ENCODE measurements around the gene KNCN.

Gene KNCN

GRCh38 chr1:46551597-46552095 is at the start of gene KNCN:
TSS of gene KNCN (minus strand) at chr1:46551647. CDS start at chr1:46551215, 432 bp downstream.
- ChIA-PET CTCF (interaction anchor here (1.1 to 7.6 kb wide), 5 partner anchors 9 to 105 kb away, joined by 3 to 70 read pairs (median 6); a partner anchor contains a TSS), POLR2A (no interaction called here)
- no peak within 1 kb of the TSS for H3K4me3 ChIP-seq (ENCODE audit: low read depth, low read length)
- no peak for DNase-seq (ENCODE audit: low read depth, low spot score)
- no peak for TF ChIP-seq CTCF (IDR thresholded peaks at IDR 0.05; ENCODE audit: insufficient read depth, low read length, missing control alignments)

GRCh38 chr1:46599059-46599970 is 47.9 kb upstream of the KNCN start:
- TF ChIP-seq CTCF (IDR thresholded peaks at IDR 0.05; ENCODE audit: insufficient read depth, low read length, missing control alignments) = no peak

GRCh38 chr1:46596846-46597245 is 45.4 kb upstream of the KNCN start:
- no peak for TF ChIP-seq CTCF (IDR thresholded peaks at IDR 0.05; ENCODE audit: insufficient read depth, low read length, missing control alignments)
- no peak overlapping the region for H3K4me3 ChIP-seq (ENCODE audit: low read depth, low read length)
- CTCF ChIA-PET = interaction anchor here (1.5 to 1.6 kb wide), 2 partner anchors 50 to 128 kb away, joined by 3 to 5 read pairs; no protein-coding TSS in a partner anchor
- POLR2A ChIA-PET = no interaction called here
- DNase-seq (ENCODE audit: low read depth, low spot score) = no peak

More at GRCh38 chr1:46599059-46599970, 47.9 kb upstream of the KNCN start:
- POLR2A ChIA-PET = no interaction called here
- no peak overlapping the region for H3K4me3 ChIP-seq (ENCODE audit: low read depth, low read length)
- no peak for DNase-seq (ENCODE audit: low read depth, low spot score)
- CTCF ChIA-PET = no interaction called here

GRCh38 chr1:46596036-46596435 is 44.6 kb upstream of the KNCN start:
- CTCF ChIA-PET = interaction anchor here (0.6 to 1.6 kb wide), 4 partner anchors 49 to 129 kb away, joined by 3 to 5 read pairs (median 3); a partner anchor contains a TSS
- no peak for DNase-seq (ENCODE audit: low read depth, low spot score)
- no peak overlapping the region for H3K4me3 ChIP-seq (ENCODE audit: low read depth, low read length)
- TF ChIP-seq CTCF (IDR thresholded peaks at IDR 0.05; ENCODE audit: insufficient read depth, low read length, missing control alignments) = no peak
- POLR2A ChIA-PET = no interaction called here

GRCh38 chr1:46595127-46595526 is 43.7 kb upstream of the KNCN start:
- H3K4me3 ChIP-seq (ENCODE audit: low read depth, low read length) = no peak overlapping the region
- no peak for TF ChIP-seq CTCF (IDR thresholded peaks at IDR 0.05; ENCODE audit: insufficient read depth, low read length, missing control alignments)
- CTCF ChIA-PET = no interaction called here
- DNase-seq (ENCODE audit: low read depth, low spot score) = no peak
- POLR2A ChIA-PET = no interaction called here

GRCh38 chr1:46594063-46594462 is 42.6 kb upstream of the KNCN start:
- TF ChIP-seq CTCF (IDR thresholded peaks at IDR 0.05; ENCODE audit: insufficient read depth, low read length, missing control alignments) = no peak
- CTCF ChIA-PET = interaction anchor here (1.0 kb wide), 1 partner anchor 8 kb away, joined by 4 read pairs; no protein-coding TSS in a partner anchor
- POLR2A ChIA-PET = no interaction called here
- no peak overlapping the region for H3K4me3 ChIP-seq (ENCODE audit: low read depth, low read length)
- DNase-seq (ENCODE audit: low read depth, low spot score) = no peak
